Measurements from ENCODE around the gene PLCL1. TPM values are rescaled to one million over a fixed set of nuclear protein-coding genes. Genes with fewer than 3 reads are reported as not detected.

The PLCL1 gene
- total RNA-seq, 1 experiment from 2014 or later, result not detected

- Histone ChIP-seq H3K9me3 (ENCODE audit: insufficient read depth, low read depth) (no peaks in the 10 kb centered on the region), H3K4me3 (no peak overlapping the region), H3K4me1 (replicated peaks; ENCODE audit: insufficient read depth) (no peaks in the 10 kb centered on the region), H2AFZ (no peak overlapping the region), H3F3A (ENCODE audit: insufficient read depth, low read depth) (no peaks in the 10 kb centered on the region), H4K20me1 (ENCODE audit: insufficient read depth) (no peaks in the 10 kb centered on the region), H3K79me2 (ENCODE audit: low read depth) (no peaks in the 10 kb centered on the region), H3K4me2 (no peak overlapping the region), H3K27ac (no peak overlapping the region), H3K27me3 (ENCODE audit: insufficient read depth, low read depth) (no peaks in the 10 kb centered on the region), H3K36me3 (ENCODE audit: low read depth) (no peaks in the 10 kb centered on the region), H3K9me2 (ENCODE audit: insufficient read depth) (no peaks in the 10 kb centered on the region)
- TF ChIP-seq CTCF (conservative IDR thresholded peaks at IDR 0.05) (no peak), EZH2 (IDR thresholded peaks at IDR 0.05; ENCODE audit: low read depth) (no peak)
- no peak for DNase-seq
- ChIA-PET CTCF (no interaction called here), POLR2A (ENCODE audit: unreplicated experiment) (no interaction called here)
- intact Hi-C loops (cut with micrococcal nuclease; ENCODE audit: unreplicated experiment), result no loop called here
- no TSS peak for BruUV-seq (replicated peaks)
These were observed 87.6 kb downstream of the PLCL1 start for GRCh38 chr2:197891897-197892442.

- Histone ChIP-seq H3K4me2 (no peak overlapping the region), H4K20me1 (ENCODE audit: insufficient read depth) (no peaks in the 10 kb centered on the region), H3K36me3 (ENCODE audit: low read depth) (no peaks in the 10 kb centered on the region), H3K9me2 (ENCODE audit: insufficient read depth) (no peaks in the 10 kb centered on the region), H3K4me1 (replicated peaks; ENCODE audit: insufficient read depth) (no peaks in the 10 kb centered on the region), H3K79me2 (ENCODE audit: low read depth) (no peaks in the 10 kb centered on the region), H3K27ac (no peak overlapping the region), H3K27me3 (ENCODE audit: insufficient read depth, low read depth) (no peaks in the 10 kb centered on the region), H3F3A (ENCODE audit: insufficient read depth, low read depth) (no peaks in the 10 kb centered on the region), H2AFZ (no peak overlapping the region), H3K4me3 (no peak overlapping the region), H3K9me3 (ENCODE audit: insufficient read depth, low read depth) (no peaks in the 10 kb centered on the region)
- no peak for DNase-seq
- TF ChIP-seq EZH2 (IDR thresholded peaks at IDR 0.05; ENCODE audit: low read depth) (no peak), CTCF (conservative IDR thresholded peaks at IDR 0.05) (no peak)
- BruUV-seq (replicated peaks), result no TSS peak
- CTCF ChIA-PET, result no interaction called here
- intact Hi-C loops (cut with micrococcal nuclease; ENCODE audit: unreplicated experiment), result no loop called here
- POLR2A ChIA-PET (ENCODE audit: unreplicated experiment), result no interaction called here
These were observed 89.2 kb downstream of the PLCL1 start for GRCh38 chr2:197893403-197894177.

GRCh38 chr2:197894751-197895274 lies 90.4 kb downstream of the PLCL1 start:
- Histone ChIP-seq H3K36me3 (ENCODE audit: low read depth) (no peaks in the 10 kb centered on the region), H3K27ac (no peak overlapping the region), H3K4me1 (replicated peaks; ENCODE audit: insufficient read depth) (no peaks in the 10 kb centered on the region), H3K4me3 (no peak overlapping the region), H3F3A (ENCODE audit: insufficient read depth, low read depth) (no peaks in the 10 kb centered on the region), H2AFZ (no peak overlapping the region), H3K27me3 (ENCODE audit: insufficient read depth, low read depth) (no peaks in the 10 kb centered on the region), H3K4me2 (no peak overlapping the region), H3K9me3 (ENCODE audit: insufficient read depth, low read depth) (no peaks in the 10 kb centered on the region), H3K9me2 (ENCODE audit: insufficient read depth) (no peaks in the 10 kb centered on the region), H3K79me2 (ENCODE audit: low read depth) (no peaks in the 10 kb centered on the region), H4K20me1 (ENCODE audit: insufficient read depth) (no peaks in the 10 kb centered on the region)
- intact Hi-C loops (cut with micrococcal nuclease; ENCODE audit: unreplicated experiment), result no loop called here
- ChIA-PET CTCF (no interaction called here), POLR2A (ENCODE audit: unreplicated experiment) (no interaction called here)
- no TSS peak for BruUV-seq (replicated peaks)
- DNase-seq, result no peak
- TF ChIP-seq CTCF (conservative IDR thresholded peaks at IDR 0.05) (no peak), EZH2 (IDR thresholded peaks at IDR 0.05; ENCODE audit: low read depth) (no peak)

Data from PC-9 (cell line).